PFSK-1 (cell line): ENCODE measurements around the gene UVSSA.

Experiments
- FOXP2 ChIP-seq: optimal IDR thresholded peaks from 2 replicates; pipeline ENCODE3; 2011; ENCODE audit warnings: borderline replicate concordance, control low read depth, inconsistent platforms; ENCODE audit not compliant: insufficient read depth; ENCODE audit errors: extremely low read length, extremely low read depth
- POLR2AphosphoS5 ChIP-seq: IDR thresholded peaks from 2 replicates; pipeline ENCODE4 v1.6.1; 2012; ENCODE audit warnings: low read depth, mild to moderate bottlenecking, control low read depth, low read length, moderate library complexity
- SIN3A ChIP-seq: IDR thresholded peaks from 2 replicates; pipeline ENCODE4 v1.6.1; 2012; ENCODE audit warnings: mild to moderate bottlenecking, low read length, moderate library complexity, borderline replicate concordance; ENCODE audit not compliant: insufficient read depth
- TAF1 ChIP-seq: IDR thresholded peaks from 2 replicates; pipeline ENCODE4 v1.6.1; 2012; ENCODE audit warnings: low read length, control low read depth, borderline replicate concordance; ENCODE audit not compliant: insufficient read depth
- TF ChIP-seq, protein P1 (sequence below), 2 experiments: IDR thresholded peaks; 2 replicates each; pipeline versions ENCODE4 v1.6.1 to v1.8.0; 2011 to 2012; ENCODE audit warnings: low read depth in 2 of 2, low read length in 2 of 2, control low read depth in 1 of 2, inconsistent platforms in 1 of 2, mild to moderate bottlenecking in 1 of 2, moderate library complexity in 1 of 2; ENCODE audit not compliant: insufficient read depth in 1 of 2

DNA sequence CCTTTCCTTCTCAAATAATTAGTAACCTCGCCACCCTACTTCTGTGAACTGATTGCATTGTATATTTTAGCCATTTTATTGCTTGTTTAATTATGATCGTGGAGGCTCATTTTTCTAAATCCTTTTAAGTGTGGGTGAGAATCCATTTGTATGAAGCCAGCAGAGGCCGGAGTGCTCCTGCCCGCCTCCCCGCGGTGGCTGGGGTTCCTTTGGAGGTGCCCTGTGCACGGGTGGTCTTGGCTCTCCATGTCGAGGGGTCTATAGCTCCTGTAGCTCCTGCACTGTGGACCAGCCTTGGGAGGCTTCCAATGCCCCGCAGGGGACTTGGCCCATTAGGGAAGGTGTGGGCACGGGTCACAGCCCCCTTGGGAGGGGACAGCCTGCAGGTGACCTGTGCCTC, 15.0 kb downstream of the UVSSA start:
- TF ChIP-seq FOXP2 (no peak), POLR2AphosphoS5 (no peak), SIN3A (no peak), TAF1 (no peak)
- TF ChIP-seq, protein P1, sequence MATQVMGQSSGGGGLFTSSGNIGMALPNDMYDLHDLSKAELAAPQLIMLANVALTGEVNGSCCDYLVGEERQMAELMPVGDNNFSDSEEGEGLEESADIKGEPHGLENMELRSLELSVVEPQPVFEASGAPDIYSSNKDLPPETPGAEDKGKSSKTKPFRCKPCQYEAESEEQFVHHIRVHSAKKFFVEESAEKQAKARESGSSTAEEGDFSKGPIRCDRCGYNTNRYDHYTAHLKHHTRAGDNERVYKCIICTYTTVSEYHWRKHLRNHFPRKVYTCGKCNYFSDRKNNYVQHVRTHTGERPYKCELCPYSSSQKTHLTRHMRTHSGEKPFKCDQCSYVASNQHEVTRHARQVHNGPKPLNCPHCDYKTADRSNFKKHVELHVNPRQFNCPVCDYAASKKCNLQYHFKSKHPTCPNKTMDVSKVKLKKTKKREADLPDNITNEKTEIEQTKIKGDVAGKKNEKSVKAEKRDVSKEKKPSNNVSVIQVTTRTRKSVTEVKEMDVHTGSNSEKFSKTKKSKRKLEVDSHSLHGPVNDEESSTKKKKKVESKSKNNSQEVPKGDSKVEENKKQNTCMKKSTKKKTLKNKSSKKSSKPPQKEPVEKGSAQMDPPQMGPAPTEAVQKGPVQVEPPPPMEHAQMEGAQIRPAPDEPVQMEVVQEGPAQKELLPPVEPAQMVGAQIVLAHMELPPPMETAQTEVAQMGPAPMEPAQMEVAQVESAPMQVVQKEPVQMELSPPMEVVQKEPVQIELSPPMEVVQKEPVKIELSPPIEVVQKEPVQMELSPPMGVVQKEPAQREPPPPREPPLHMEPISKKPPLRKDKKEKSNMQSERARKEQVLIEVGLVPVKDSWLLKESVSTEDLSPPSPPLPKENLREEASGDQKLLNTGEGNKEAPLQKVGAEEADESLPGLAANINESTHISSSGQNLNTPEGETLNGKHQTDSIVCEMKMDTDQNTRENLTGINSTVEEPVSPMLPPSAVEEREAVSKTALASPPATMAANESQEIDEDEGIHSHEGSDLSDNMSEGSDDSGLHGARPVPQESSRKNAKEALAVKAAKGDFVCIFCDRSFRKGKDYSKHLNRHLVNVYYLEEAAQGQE (IDR thresholded peaks at IDR 0.05; ENCODE audit: insufficient read depth in 1 of 2, low read depth in 2 of 2, low read length in 2 of 2), result no peak
